H1 (cell line): Measurements from ENCODE around the gene RAD50. TPM values are rescaled to one million over a fixed set of nuclear protein-coding genes. Genes with fewer than 3 reads are reported as not detected.

ENCODE experiments used
- CTCF ChIA-PET: fragments of 300-600 bp; sonication (Branson Sonifier 250); formaldehyde crosslinking; loops from one replicate; lab custom pipeline; 2021; ENCODE audit not compliant: partially characterized antibody; lab: Charles Lee
- POLR2A ChIA-PET: fragments of 300-600 bp; sonication (Branson Sonifier 250); formaldehyde crosslinking; loops from one replicate; lab custom pipeline; 2021; ENCODE audit warnings: inconsistent platforms; ENCODE audit not compliant: partially characterized antibody; lab: Charles Lee
- DNase-seq, 2 experiments: peaks; one replicate each; pipeline versions ENCODE4 v3.0.0 to v3.0.0-alpha.2; 2010 to 2022; ENCODE audit warnings: low spot score in 2 of 2, low read depth in 1 of 2, mixed read lengths in 1 of 2
- FAIRE-seq: peaks from 2 replicates; lab custom pipeline; 2011; peaks lifted over from hg19 to GRCh38; lab: Jason Lieb, UNC
- H2AFZ ChIP-seq: 2 replicates; pipeline ENCODE4 v1.8.1; 2012; ENCODE audit warnings: low read length, inconsistent platforms
- H2AK5ac ChIP-seq: 2 replicates; pipeline ENCODE4 v1.6.1; 2013; ENCODE audit warnings: low read depth, low read length
- H2BK120ac ChIP-seq: replicated peaks from 2 replicates; pipeline ENCODE3; 2013; ENCODE audit warnings: low read depth, low read length, inconsistent platforms
- H2BK12ac ChIP-seq: 2 replicates; pipeline ENCODE4 v1.6.1; 2013; ENCODE audit warnings: low read depth, low read length
- H2BK15ac ChIP-seq: 2 replicates; pipeline ENCODE4 v1.6.1; 2013; ENCODE audit warnings: low read length
- H2BK20ac ChIP-seq: 2 replicates; pipeline ENCODE4 v1.6.1; 2013; ENCODE audit warnings: low read length
- H2BK5ac ChIP-seq: 2 replicates; pipeline ENCODE4 v1.6.1; 2013; ENCODE audit warnings: low read depth, low read length
- H3K14ac ChIP-seq: 2 replicates; pipeline ENCODE4 v1.6.1; 2013; ENCODE audit warnings: inconsistent platforms; ENCODE audit not compliant: insufficient read length
- H3K18ac ChIP-seq: 2 replicates; pipeline ENCODE4 v1.6.1; 2013; ENCODE audit warnings: low read length; ENCODE audit errors: extremely low read depth
- H3K23ac ChIP-seq: 2 replicates; pipeline ENCODE4 v1.6.1; 2013; ENCODE audit warnings: inconsistent platforms; ENCODE audit not compliant: insufficient read length
- H3K23me2 ChIP-seq: 2 replicates; pipeline ENCODE4 v1.6.1; 2013; ENCODE audit warnings: low read depth, low read length
- H3K27ac ChIP-seq: 2 replicates; pipeline ENCODE4 v1.6.1; 2011; ENCODE audit warnings: low read depth, low read length, inconsistent platforms
- H3K27me3 ChIP-seq, 4 experiments: replicated peaks in 1 of 4; 1 replicate in 1 of 4; 2 replicates in 3 of 4; pipeline versions ENCODE4 v1.6.1 to v1.8.1; 2011 to 2013; ENCODE audit warnings: low read length in 3 of 4, mild to moderate bottlenecking in 3 of 4, inconsistent platforms in 2 of 4, mixed read lengths in 2 of 4, moderate library complexity in 1 of 4; ENCODE audit not compliant: control insufficient read depth in 3 of 4, insufficient read depth in 3 of 4; ENCODE audit errors: extremely low read depth in 1 of 4
- H3K36me3 ChIP-seq, 4 experiments: 2 replicates each; pipeline versions ENCODE4 v1.6.1 to v1.8.1; 2011 to 2013; ENCODE audit warnings: mild to moderate bottlenecking in 4 of 4, low read length in 3 of 4, moderate library complexity in 2 of 4, control low read depth in 1 of 4, inconsistent platforms in 1 of 4; ENCODE audit not compliant: insufficient read depth in 4 of 4, control insufficient read depth in 2 of 4
- H3K4ac ChIP-seq: replicated peaks from 2 replicates; pipeline ENCODE3; 2013; ENCODE audit warnings: low read length, low read depth, mixed read lengths, inconsistent platforms; ENCODE audit not compliant: insufficient read length
- H3K4me1 ChIP-seq, 4 experiments: replicated peaks in 1 of 4; 1 replicate in 1 of 4; 2 replicates in 3 of 4; pipeline versions ENCODE4 v1.6.1 to v1.8.1; 2011 to 2013; ENCODE audit warnings: low read length in 3 of 4, inconsistent platforms in 2 of 4, mixed read lengths in 1 of 4; ENCODE audit not compliant: insufficient read depth in 4 of 4, control insufficient read depth in 3 of 4
- H3K4me2 ChIP-seq, 2 experiments: 2 replicates each; pipeline versions ENCODE4 v1.6.1 to v1.8.1; 2011 to 2013; ENCODE audit warnings: low read depth in 2 of 2, low read length in 2 of 2, control low read depth in 1 of 2, inconsistent platforms in 1 of 2, mild to moderate bottlenecking in 1 of 2; ENCODE audit not compliant: insufficient read depth in 1 of 2
- H3K4me3 ChIP-seq, 4 experiments: fragments of 200-600, 300-600 bp in 1 of 4; sonication (generic), shearing (Covaris generic), sonication (Bioruptor Twin) in 1 of 4; 2 replicates each; pipeline versions ENCODE4 v1.5.1 to v1.8.1; 2011 to 2016; ENCODE audit warnings: low read length in 4 of 4, low read depth in 3 of 4, control low read depth in 2 of 4, inconsistent platforms in 2 of 4, mild to moderate bottlenecking in 2 of 4, mixed read lengths in 1 of 4, moderate library complexity in 1 of 4; ENCODE audit not compliant: insufficient read depth in 2 of 4; ENCODE audit errors: extremely low read depth in 1 of 4
- H3K56ac ChIP-seq: replicated peaks from 2 replicates; pipeline ENCODE3; 2013; ENCODE audit warnings: low read depth, mild to moderate bottlenecking, mixed read lengths, low read length, inconsistent platforms; ENCODE audit not compliant: insufficient read length
- H3K79me1 ChIP-seq: 2 replicates; pipeline ENCODE4 v1.6.1; 2013; ENCODE audit warnings: low read depth, low read length, control low read depth
- H3K79me2 ChIP-seq, 2 experiments: 2 replicates each; pipeline versions ENCODE4 v1.6.1 to v1.8.1; 2012 to 2013; ENCODE audit warnings: low read length in 2 of 2, mild to moderate bottlenecking in 2 of 2, inconsistent platforms in 1 of 2; ENCODE audit not compliant: insufficient read depth in 2 of 2, control insufficient read depth in 1 of 2
- H3K9ac ChIP-seq, 4 experiments: replicated peaks in 1 of 4; 1 replicate in 1 of 4; 2 replicates in 3 of 4; pipeline versions ENCODE4 v1.6.1 to v1.8.1; 2011 to 2013; ENCODE audit warnings: low read depth in 3 of 4, low read length in 3 of 4, control low read depth in 2 of 4, mild to moderate bottlenecking in 2 of 4, moderate library complexity in 2 of 4, inconsistent platforms in 1 of 4; ENCODE audit errors: extremely low read depth in 1 of 4
- H3K9me3 ChIP-seq, 2 experiments: 2 replicates each; pipeline versions ENCODE4 v1.6.1 to v1.8.1; 2012 to 2013; ENCODE audit warnings: mild to moderate bottlenecking in 2 of 2, moderate library complexity in 2 of 2, control low read depth in 1 of 2, inconsistent platforms in 1 of 2, low read depth in 1 of 2, low read length in 1 of 2, mixed read lengths in 1 of 2; ENCODE audit not compliant: insufficient read depth in 2 of 2
- H4K20me1 ChIP-seq, 2 experiments: replicated peaks in 1 of 2; 2 replicates each; pipeline versions ENCODE3 to v1.8.1; 2011 to 2013; ENCODE audit warnings: inconsistent platforms in 2 of 2, low read length in 2 of 2, mild to moderate bottlenecking in 1 of 2; ENCODE audit not compliant: insufficient read depth in 2 of 2, control insufficient read depth in 1 of 2
- H4K5ac ChIP-seq: 2 replicates; pipeline ENCODE4 v1.6.1; 2013; ENCODE audit warnings: low read length, low read depth, mixed read lengths, inconsistent platforms; ENCODE audit not compliant: insufficient read length
- H4K8ac ChIP-seq: 2 replicates; pipeline ENCODE4 v1.8.0; 2013; ENCODE audit warnings: mild to moderate bottlenecking, moderate library complexity, low read length, inconsistent platforms; ENCODE audit not compliant: insufficient read depth; ENCODE audit errors: extremely low read depth
- H4K91ac ChIP-seq: replicated peaks from 2 replicates; pipeline ENCODE3; 2013; ENCODE audit warnings: low read length, mixed read lengths, inconsistent platforms; ENCODE audit not compliant: insufficient read length
- BACH1 ChIP-seq: IDR thresholded peaks from 2 replicates; pipeline ENCODE4 v1.6.1; 2012; ENCODE audit warnings: low read length, improper control_type of control experiment
- BCL11A ChIP-seq, 2 experiments: IDR thresholded peaks; one replicate each; pipeline ENCODE4 v1.6.1; 2011; ENCODE audit warnings: low read depth in 2 of 2, low read length in 2 of 2, mild to moderate bottlenecking in 2 of 2
- CBX5 ChIP-seq: fragments of 300-800, 300-1000 bp; sonication (generic); IDR thresholded peaks from 2 replicates; pipeline ENCODE4 v1.7.1; 2016; ENCODE audit warnings: antibody characterized with exemption, low read length, low read depth
- CHD1 ChIP-seq: IDR thresholded peaks from 2 replicates; pipeline ENCODE4 v1.6.1; 2012; ENCODE audit warnings: low read depth, low read length, improper control_type of control experiment
- ZNF274 ChIP-seq: IDR thresholded peaks from 2 replicates; pipeline ENCODE4 v1.7.0; 2012; ENCODE audit warnings: low read length, borderline replicate concordance; ENCODE audit errors: extremely low read depth
- WGBS, 2 experiments: shearing (Covaris generic) in 1 of 2; methylation state at CpG; one replicate each; pipeline versions ENCODE4 v1.1.6 to v1.1.7; 2013 to 2015; ENCODE audit warnings: low lambda C conversion rate in 2 of 2, mixed read lengths in 2 of 2, inconsistent platforms in 1 of 2, low coverage in 1 of 2, missing lambda C conversion rate in 1 of 2; ENCODE audit not compliant: insufficient replicate concordance in 2 of 2, insufficient coverage in 1 of 2, insufficient read length in 1 of 2; ENCODE audit errors: extremely low coverage in 1 of 2, missing lambda C conversion rate in 1 of 2; 5-methylcytosine and 5-hydroxymethylcytosine counted together
- polyA plus RNA-seq, 7 experiments: library from polyadenylated mRNA; depleted of rRNA in 3 of 7; stranded (reverse) in 5 of 7; unstranded in 2 of 7; fragments of >200 nt in 5 of 7; fragments of 200-250 nt in 2 of 7; gene quantifications; 1 replicate in 5 of 7; 2 replicates in 1 of 7; 4 replicates in 1 of 7; pipeline versions ENCODE4 v1.2.1 to v1.2.3, GENCODE V29; 2011 to 2013; ENCODE audit warnings: missing spikeins in 2 of 7, mixed read lengths in 2 of 7
- total RNA-seq: library from RNA; stranded (reverse); fragmentation: NEBNext Ultra II Directional; extraction: Animal tissue kit (Norgen Biotek cat#: 25700); gene quantifications from 2 replicates; pipeline ENCODE4 v1.2.1, GENCODE V29; 2021

The RAD50 gene
- total and polyA plus RNA-seq, 2 of the 8 experiments (the other 6 are each of a cell fraction or from before 2014, with no cell fraction given) = 10.1 to 39.4 TPM

DNA sequence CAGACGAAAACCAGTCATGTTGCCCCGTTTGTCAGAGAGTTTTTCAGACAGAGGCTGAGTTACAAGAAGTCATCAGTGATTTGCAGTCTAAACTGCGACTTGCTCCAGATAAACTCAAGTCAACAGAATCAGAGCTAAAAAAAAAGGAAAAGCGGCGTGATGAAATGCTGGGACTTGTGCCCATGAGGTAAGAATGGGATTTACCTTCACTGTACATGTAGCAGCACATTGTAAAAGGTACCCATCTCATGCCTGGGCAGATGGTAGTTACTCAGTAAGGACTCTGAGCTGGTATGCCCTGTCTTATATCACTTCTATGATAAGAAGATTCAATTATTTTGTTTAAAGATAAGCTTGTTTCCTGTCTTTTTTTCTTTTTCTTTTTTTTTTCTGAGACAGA, 38.8 kb downstream of the RAD50 start:
- no peaks in the 10 kb centered on the region for H3K27me3 ChIP-seq
- no peak overlapping the region for H2BK12ac ChIP-seq
- H3K14ac ChIP-seq = no peak overlapping the region
- no peaks in the 10 kb centered on the region for H3K4me1 ChIP-seq
- H4K91ac ChIP-seq = no peak overlapping the region
- no peak overlapping the region for H2BK15ac ChIP-seq
- no peak for FAIRE-seq
- no peak overlapping the region for H3K4me2 ChIP-seq
- H2AFZ ChIP-seq = no peak overlapping the region
- no peaks in the 10 kb centered on the region for H3K9me3 ChIP-seq
- no peak overlapping the region for H3K56ac ChIP-seq
- H3K18ac ChIP-seq = no peak overlapping the region
- POLR2A ChIA-PET = no interaction called here
- no peak overlapping the region for H3K4ac ChIP-seq
- no peak overlapping the region for H3K4me3 ChIP-seq
- no peaks in the 10 kb centered on the region for H3K23me2 ChIP-seq
- no peaks in the 10 kb centered on the region for H3K79me1 ChIP-seq
- H3K79me2 ChIP-seq = no peaks in the 10 kb centered on the region
- no peak overlapping the region for H3K27ac ChIP-seq
- no peak overlapping the region for H4K5ac ChIP-seq
- TF ChIP-seq CBX5 = no peak
- TF ChIP-seq BCL11A (IDR thresholded peaks at IDR 0.05; ENCODE audit: low read depth in 2 of 2, low read length in 2 of 2) = no peak
- no peak for TF ChIP-seq BACH1
- no peak for TF ChIP-seq CHD1
- TF ChIP-seq ZNF274 = no peak
- no peak overlapping the region for H2AK5ac ChIP-seq
- H2BK5ac ChIP-seq = no peak overlapping the region
- H4K8ac ChIP-seq = no peak overlapping the region
- no peak overlapping the region for H2BK20ac ChIP-seq
- H2BK120ac ChIP-seq = no peak overlapping the region
- no peak overlapping the region for H3K23ac ChIP-seq
- 87% methylated on average over 5 of the region's 5 CpGs; no CpG with 5 or more reads in 1 of the 2 experiments for WGBS, 2 experiments
- H3K9ac ChIP-seq = no peak overlapping the region
- DNase-seq = no peak
- CTCF ChIA-PET = interaction anchor here (0.7 to 1.7 kb wide), 3 partner anchors 9 to 95 kb away, joined by 3 to 7 read pairs (median 3); no protein-coding TSS in a partner anchor
- H4K20me1 ChIP-seq = peaks cover 0 to 1% of the 10 kb centered on the region in 2 experiments
- H3K36me3 ChIP-seq = peaks cover 0 to 42% (median 13%) of the 10 kb centered on the region in 4 experiments; a peak in 5 of 8 replicates
